Subcutaneous adipose tissue (tissue), 4 donors: ENCODE results near the gene UBTF. TPM values are rescaled to one million over a fixed set of nuclear protein-coding genes. Genes with fewer than 3 reads are reported as not detected.

Source experiments
- CTCF ChIP-seq: fragments of 450-650 bp; IDR thresholded peaks from one replicate; pipeline ENCODE4 v1.5.1; 2016; ENCODE audit warnings: low read depth, mild to moderate bottlenecking, control low read depth, antibody characterized with exemption, moderate library complexity
- total RNA-seq, 4 donors: library from RNA; depleted of rRNA; stranded (reverse); fragments of >200 nt; gene quantifications; one replicate each; pipeline ENCODE4 v1.1.0, GENCODE V29; 2016

The UBTF gene
- total RNA-seq, 4 donors from 2014 or later: 23.5 to 63.5 (median 35.3) TPM

GRCh38 chr17:44191941-44192496 lies 27.5 kb downstream of the UBTF start:
- no peak for TF ChIP-seq CTCF

GRCh38 chr17:44191369-44191768 lies 28.1 kb downstream of the UBTF start:
- TF ChIP-seq CTCF: no peak

GRCh38 chr17:44190481-44190880 lies 29.0 kb downstream of the UBTF start:
- no peak for TF ChIP-seq CTCF

GRCh38 chr17:44188576-44189403 lies 30.7 kb downstream of the UBTF start:
- TF ChIP-seq CTCF: no peak

GRCh38 chr17:44187131-44187899 lies 32.2 kb downstream of the UBTF start:
- TF ChIP-seq CTCF: no peak

GRCh38 chr17:44186307-44187130 lies 33.0 kb downstream of the UBTF start, which contains the start of gene TMUB2:
Gene TMUB2 (plus strand): TSS chr17:44186972. CDS start chr17:44187709, 737 bp downstream.
- TF ChIP-seq CTCF: no peak
